HCT116 (cell line): ENCODE results near the gene CHD2. TPM values are rescaled to one million over a fixed set of nuclear protein-coding genes. Genes with fewer than 3 reads are reported as not detected.
A peak's percentile ranks its signal among the peaks of the same experiment; 100 is the strongest.

Source experiments
- ATAC-seq: fragments of 200-7000 bp; cut with Tn5 transposase; 2 replicates; pipeline ENCODE4 v1.9.1; 2020; ENCODE audit warnings: mild to moderate bottlenecking, moderate library complexity
- BruUV-seq: library from RNA; stranded (reverse); fragments of 400-500 nt; replicated peaks from 2 replicates; lab custom pipeline; 2021; lab: Mats Ljungman, UMichigan
- CTCF ChIA-PET: fragments of 300-600 bp; sonication (Branson Sonifier 250); formaldehyde crosslinking; loops from one replicate; lab custom pipeline; 2021; ENCODE audit warnings: antibody characterized with exemption; lab: Charles Lee
- POLR2A ChIA-PET: fragments of 300-600, 350-600 bp; sonication (Branson Sonifier 250); formaldehyde crosslinking; loops from one replicate; lab custom pipeline; 2021; ENCODE audit warnings: antibody characterized with exemption; lab: Charles Lee
- RAD21 ChIA-PET, 2 experiments: fragments of 300-600 bp; sonication (Branson Sonifier 250); formaldehyde crosslinking; loops; one replicate each; lab custom pipeline; 2023; ENCODE audit warnings: low total read pairs in 2 of 2; ENCODE audit not compliant: uncharacterized antibody in 2 of 2, unreplicated experiment in 2 of 2, low non-redundant PET in 1 of 2; lab: Charles Lee
- DNase-seq: peaks from one replicate; pipeline ENCODE4 v3.0.0-alpha.2; 2010; ENCODE audit warnings: low read depth, low spot score
- H2AFZ ChIP-seq: fragments of 200-600 bp; shearing (Covaris generic), sonication (generic); 2 replicates; pipeline ENCODE4 v1.6.1; 2017; ENCODE audit warnings: low read depth, mixed run types, mixed read lengths, antibody characterized with exemption, low read length; ENCODE audit not compliant: poor library complexity, severe bottlenecking
- H3K27ac ChIP-seq: 2 replicates; pipeline ENCODE4 v1.5.1; 2012; ENCODE audit warnings: low read depth, low read length
- H3K27me3 ChIP-seq: fragments of 200-600 bp; sonication (generic); 2 replicates; pipeline ENCODE4 v1.6.1; 2016; ENCODE audit warnings: mixed run types, low read length, mixed read lengths; ENCODE audit not compliant: insufficient read depth
- H3K36me3 ChIP-seq, 2 experiments: fragments of 200-500 bp in 1 of 2; fragments of 200-600 bp in 1 of 2; sonication (Bioruptor generic) in 1 of 2; sonication (generic) in 1 of 2; 2 replicates each; pipeline versions ENCODE4 v1.5.1 to v1.6.1; 2014 to 2016; ENCODE audit warnings: low read length in 2 of 2, inconsistent platforms in 1 of 2, mixed read lengths in 1 of 2, mixed run types in 1 of 2; ENCODE audit not compliant: insufficient read depth in 2 of 2, control insufficient read depth in 1 of 2
- H3K4me1 ChIP-seq, 2 experiments: fragments of 200-600 bp in 1 of 2; sonication (generic) in 1 of 2; 2 replicates each; pipeline versions ENCODE4 v1.5.1 to v1.6.1; 2012 to 2017; ENCODE audit warnings: low read length in 2 of 2, inconsistent platforms in 1 of 2, mild to moderate bottlenecking in 1 of 2, mixed read lengths in 1 of 2, mixed run types in 1 of 2, moderate library complexity in 1 of 2; ENCODE audit not compliant: insufficient read depth in 2 of 2, control insufficient read depth in 1 of 2
- H3K4me2 ChIP-seq: fragments of 200-600 bp; sonication (generic); 2 replicates; pipeline ENCODE4 v1.6.1; 2017; ENCODE audit warnings: mixed run types, low read length, mixed read lengths
- H3K4me3 ChIP-seq, 2 experiments: fragments of 200-600 bp in 1 of 2; sonication (generic) in 1 of 2; replicated peaks in 1 of 2; 2 replicates each; pipeline ENCODE4 v1.5.1; 2011 to 2016; ENCODE audit warnings: low read length in 2 of 2, control low read depth in 1 of 2, low read depth in 1 of 2, mild to moderate bottlenecking in 1 of 2, mixed read lengths in 1 of 2, mixed run types in 1 of 2
- H3K79me2 ChIP-seq: fragments of 200-600 bp; sonication (generic); 2 replicates; pipeline ENCODE4 v1.6.1; 2017; ENCODE audit warnings: mild to moderate bottlenecking, mixed run types, low read length, moderate library complexity, mixed read lengths; ENCODE audit not compliant: insufficient read depth
- H3K9ac ChIP-seq: fragments of 200-600 bp; sonication (generic); 2 replicates; pipeline ENCODE4 v1.6.1; 2016; ENCODE audit warnings: low read length, mixed read lengths
- H3K9me2 ChIP-seq: fragments of 200-600 bp; sonication (generic), shearing (Covaris generic); 2 replicates; pipeline ENCODE4 v1.6.1; 2017; ENCODE audit warnings: mixed run types, mild to moderate bottlenecking, moderate library complexity; ENCODE audit not compliant: insufficient read depth
- H3K9me3 ChIP-seq, 2 experiments: fragments of 200-500 bp in 1 of 2; fragments of 200-600 bp in 1 of 2; sonication (Bioruptor generic) in 1 of 2; sonication (generic) in 1 of 2; 2 replicates each; pipeline ENCODE4 v1.6.1; 2014 to 2017; ENCODE audit warnings: low read length in 2 of 2, mixed read lengths in 2 of 2, inconsistent platforms in 1 of 2, low read depth in 1 of 2, mild to moderate bottlenecking in 1 of 2, mixed run types in 1 of 2, moderate library complexity in 1 of 2; ENCODE audit not compliant: control insufficient read depth in 1 of 2, insufficient read depth in 1 of 2
- H4K20me1 ChIP-seq: fragments of 200-600 bp; sonication (generic), shearing (Covaris generic); 2 replicates; pipeline ENCODE4 v1.6.1; 2017; ENCODE audit warnings: mixed run types, mild to moderate bottlenecking, moderate library complexity; ENCODE audit not compliant: insufficient read depth
- CBX3 ChIP-seq: IDR thresholded peaks from 2 replicates; pipeline ENCODE4 v1.6.1; 2012; ENCODE audit warnings: low read depth
- CEBPB ChIP-seq: IDR thresholded peaks from 2 replicates; pipeline ENCODE4 v1.6.1; 2012; ENCODE audit warnings: low read depth
- ELF1 ChIP-seq: IDR thresholded peaks from 2 replicates; pipeline ENCODE4 v1.6.1; 2012; ENCODE audit warnings: low read depth, borderline replicate concordance
- EZH2 ChIP-seq: fragments of 200-600 bp; sonication (generic); IDR thresholded peaks from 2 replicates; pipeline ENCODE4 v1.6.1; 2017; ENCODE audit warnings: antibody characterized with exemption, mixed run types
- EZH2phosphoT487 ChIP-seq: fragments of 200-600 bp; IDR thresholded peaks from 2 replicates; pipeline ENCODE4 v1.6.1; 2018; ENCODE audit warnings: antibody characterized with exemption, borderline replicate concordance
- JUND ChIP-seq: IDR thresholded peaks from 2 replicates; pipeline ENCODE4 v1.6.1; 2012
- POLR2A ChIP-seq: IDR thresholded peaks from 2 replicates; pipeline ENCODE4 v1.7.0; 2011; ENCODE audit warnings: borderline replicate concordance; ENCODE audit not compliant: insufficient read depth, insufficient read length; ENCODE audit errors: extremely low read depth
- SIN3A ChIP-seq: IDR thresholded peaks from 2 replicates; pipeline ENCODE4 v1.6.1; 2012; ENCODE audit warnings: low read depth
- YY1 ChIP-seq: IDR thresholded peaks from 2 replicates; pipeline ENCODE4 v1.6.1; 2011; ENCODE audit warnings: low read length, low read depth, moderate library complexity, mild to moderate bottlenecking; ENCODE audit not compliant: insufficient replicate concordance; ENCODE audit errors: extremely low read depth
- ZFX ChIP-seq: fragments of 450-650 bp; IDR thresholded peaks from 2 replicates; pipeline ENCODE4 v1.6.1; 2017
- intact Hi-C: fragments of 100-400 bp; cut with micrococcal nuclease; formaldehyde crosslinking; loops from 2 replicates; pipeline ENCODE4 v1.10.0; 2022
- total RNA-seq: library from RNA; stranded (reverse); gene quantifications from one replicate; pipeline ENCODE4 v1.2.1, GENCODE V29; 2021; ENCODE audit not compliant: unreplicated experiment

Gene CHD2
- total RNA-seq, 1 experiment from 2014 or later, result 116 TPM

DNA sequence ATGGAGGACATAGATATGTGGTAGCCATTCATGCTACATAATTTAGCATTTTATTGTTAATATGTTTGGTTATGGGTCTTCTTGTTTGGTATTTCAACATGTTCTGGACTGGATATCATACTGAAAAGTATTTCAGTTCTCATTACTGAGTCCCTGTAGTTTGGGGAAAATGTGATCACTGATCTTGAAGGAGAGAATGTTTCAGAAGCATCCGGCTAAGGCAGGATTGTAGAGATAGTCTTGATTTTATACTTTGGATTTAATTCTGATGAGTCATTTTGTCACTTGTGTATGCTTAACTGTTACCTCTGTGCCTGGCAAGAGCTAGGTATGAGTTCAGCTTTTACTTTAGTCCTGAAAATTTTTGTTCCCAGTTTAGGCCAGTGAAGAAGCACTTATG is 7.1 kb downstream of the CHD2 start:
- peak overlapping the region in 1 of 2 experiments; percentile 68; a peak in 2 of 4 replicates for H3K4me3 ChIP-seq
- H3K79me2 ChIP-seq, result peaks cover 97% of the 10 kb centered on the region
- no peak overlapping the region for H2AFZ ChIP-seq
- DNase-seq, result no peak
- TF ChIP-seq ELF1 (no peak), CBX3 (no peak), SIN3A (no peak), YY1 (no peak), JUND (no peak), EZH2 (no peak), EZH2phosphoT487 (no peak), CEBPB (no peak), ZFX (no peak), POLR2A (no peak)
- RAD21 ChIA-PET, result interaction anchor here in 1 of 2 experiments (1.2 to 1.4 kb wide), 2 partner anchors 10 to 99 kb away, joined by 3 read pairs; no protein-coding TSS in a partner anchor
- H3K27me3 ChIP-seq, result no peaks in the 10 kb centered on the region
- H3K27ac ChIP-seq, result peak overlapping the region; percentile 97; the same call in 1 of the 2 replicates
- H3K9me3 ChIP-seq, result no peaks in the 10 kb centered on the region
- H4K20me1 ChIP-seq, result 0 out of 2 replicates have a peak, but pooled peaks cover 2% of the 10 kb centered on the region
- intact Hi-C loops, result no loop called here
- no TSS peak for BruUV-seq
- peak overlapping the region; percentile 76 for H3K9ac ChIP-seq
- POLR2A ChIA-PET, result interaction anchor here (0.9 to 3.3 kb wide), 8 partner anchors 7 to 106 kb away, joined by 3 to 14 read pairs (median 5); no protein-coding TSS in a partner anchor
- CTCF ChIA-PET, result interaction anchor here (1.2 to 1.5 kb wide), 2 partner anchors 11 to 110 kb away, joined by 3 to 8 read pairs; no protein-coding TSS in a partner anchor
- peaks cover 51 to 82% of the 10 kb centered on the region in 2 experiments for H3K4me1 ChIP-seq
- H3K36me3 ChIP-seq, result no peaks in the 10 kb centered on the region; a peak in 2 of 4 replicates
- H3K9me2 ChIP-seq, result no peaks in the 10 kb centered on the region
- peak overlapping the region; percentile 72 for H3K4me2 ChIP-seq
- ATAC-seq, result no peak
